ENCODE data around the gene CTIF. TPM values are rescaled to one million over a fixed set of nuclear protein-coding genes. Genes with fewer than 3 reads are reported as not detected.

The CTIF gene
- total RNA-seq, 1 experiment from 2014 or later = 5.8 TPM

- no peak overlapping the region for H3K4me2 ChIP-seq (ENCODE audit: low read length)
Observed at GRCh38 chr18:48573632-48574283, 34.9 kb downstream of the CTIF start.

GRCh38 chr18:48574667-48575300, 36.0 kb downstream of the CTIF start:
- intact Hi-C loops (cut with micrococcal nuclease) = no loop called here
- ChIA-PET POLR2A (ENCODE audit: unreplicated experiment) (no interaction called here), CTCF (no interaction called here)
- Histone ChIP-seq H3K9ac (ENCODE audit: low read length) (no peak overlapping the region), H3K36me3 (ENCODE audit: low read depth, low read length) (no peaks in the 10 kb centered on the region), H3K9me2 (replicated peaks; ENCODE audit: low read length) (no peaks in the 10 kb centered on the region), H3F3A (ENCODE audit: low read length, unreplicated experiment) (no peaks in the 10 kb centered on the region), H3K27ac (ENCODE audit: low read length) (no peak overlapping the region), H2AFZ (ENCODE audit: low read length) (no peak overlapping the region), H3K9me3 (ENCODE audit: low read length) (no peaks in the 10 kb centered on the region), H3K79me2 (ENCODE audit: low read length) (no peaks in the 10 kb centered on the region), H3K4me1 (ENCODE audit: insufficient read depth, low read length) (no peaks in the 10 kb centered on the region), H3K4me2 (ENCODE audit: low read length) (no peak overlapping the region), H3K27me3 (ENCODE audit: low read length) (no peaks in the 10 kb centered on the region), H4K20me1 (ENCODE audit: low read length) (no peaks in the 10 kb centered on the region), H3K4me3 (ENCODE audit: low read length) (no peak overlapping the region)
- TF ChIP-seq EZH2 (IDR thresholded peaks at IDR 0.05; ENCODE audit: low read length, unreplicated experiment) (no peak), EZH2phosphoT487 (IDR thresholded peaks at IDR 0.05; ENCODE audit: borderline replicate concordance, low read length) (no peak), CTCF (conservative IDR thresholded peaks at IDR 0.05; ENCODE audit: low read depth, low read length) (no peak)
- ATAC-seq (no peak), DNase-seq (no peak)
- no TSS peak for BruUV-seq (replicated peaks)

More at GRCh38 chr18:48573632-48574283, 34.9 kb downstream of the CTIF start:
- Histone ChIP-seq H3K9ac (ENCODE audit: low read length) (no peak overlapping the region), H3K79me2 (ENCODE audit: low read length) (no peaks in the 10 kb centered on the region), H3F3A (ENCODE audit: low read length, unreplicated experiment) (no peaks in the 10 kb centered on the region), H3K27me3 (ENCODE audit: low read length) (no peaks in the 10 kb centered on the region), H3K4me1 (ENCODE audit: insufficient read depth, low read length) (no peaks in the 10 kb centered on the region), H3K9me3 (ENCODE audit: low read length) (no peaks in the 10 kb centered on the region), H2AFZ (ENCODE audit: low read length) (no peak overlapping the region), H3K36me3 (ENCODE audit: low read depth, low read length) (no peaks in the 10 kb centered on the region), H3K27ac (ENCODE audit: low read length) (no peak overlapping the region), H3K4me3 (ENCODE audit: low read length) (no peak overlapping the region), H3K9me2 (replicated peaks; ENCODE audit: low read length) (no peaks in the 10 kb centered on the region), H4K20me1 (ENCODE audit: low read length) (no peaks in the 10 kb centered on the region)
- no TSS peak for BruUV-seq (replicated peaks)
- no peak for ATAC-seq
- TF ChIP-seq EZH2phosphoT487 (IDR thresholded peaks at IDR 0.05; ENCODE audit: borderline replicate concordance, low read length) (no peak), EZH2 (IDR thresholded peaks at IDR 0.05; ENCODE audit: low read length, unreplicated experiment) (no peak), CTCF (conservative IDR thresholded peaks at IDR 0.05; ENCODE audit: low read depth, low read length) (no peak)
- no peak for DNase-seq
- intact Hi-C loops (cut with micrococcal nuclease) = no loop called here
- POLR2A ChIA-PET (ENCODE audit: unreplicated experiment) = no interaction called here
- CTCF ChIA-PET = no interaction called here

GRCh38 chr18:48575301-48575657, 36.4 kb downstream of the CTIF start:
- no TSS peak for BruUV-seq (replicated peaks)
- no peak overlapping the region for H3K27ac ChIP-seq (ENCODE audit: low read length)
- no peak overlapping the region for H3K4me3 ChIP-seq (ENCODE audit: low read length)

More at GRCh38 chr18:48575301-48575657, 36.4 kb downstream of the CTIF start:
- H3K4me2 ChIP-seq (ENCODE audit: low read length) = no peak overlapping the region
- H3K4me1 ChIP-seq (ENCODE audit: insufficient read depth, low read length) = no peaks in the 10 kb centered on the region
- H3K36me3 ChIP-seq (ENCODE audit: low read depth, low read length) = no peaks in the 10 kb centered on the region
- H2AFZ ChIP-seq (ENCODE audit: low read length) = no peak overlapping the region
- no peaks in the 10 kb centered on the region for H3K79me2 ChIP-seq (ENCODE audit: low read length)
- no peaks in the 10 kb centered on the region for H3F3A ChIP-seq (ENCODE audit: low read length, unreplicated experiment)
- H3K9me2 ChIP-seq (replicated peaks; ENCODE audit: low read length) = no peaks in the 10 kb centered on the region
- no peaks in the 10 kb centered on the region for H3K27me3 ChIP-seq (ENCODE audit: low read length)
- CTCF ChIA-PET = no interaction called here
- TF ChIP-seq CTCF (conservative IDR thresholded peaks at IDR 0.05; ENCODE audit: low read depth, low read length) (no peak), EZH2 (IDR thresholded peaks at IDR 0.05; ENCODE audit: low read length, unreplicated experiment) (no peak), EZH2phosphoT487 (IDR thresholded peaks at IDR 0.05; ENCODE audit: borderline replicate concordance, low read length) (no peak)
- POLR2A ChIA-PET (ENCODE audit: unreplicated experiment) = no interaction called here
- no peak for ATAC-seq
- H3K9ac ChIP-seq (ENCODE audit: low read length) = no peak overlapping the region
- intact Hi-C loops (cut with micrococcal nuclease) = no loop called here
- H3K9me3 ChIP-seq (ENCODE audit: low read length) = no peaks in the 10 kb centered on the region
- H4K20me1 ChIP-seq (ENCODE audit: low read length) = no peaks in the 10 kb centered on the region
- no peak for DNase-seq
